ENCODE data around the gene ESYT2.

The ESYT2 gene

DNA sequence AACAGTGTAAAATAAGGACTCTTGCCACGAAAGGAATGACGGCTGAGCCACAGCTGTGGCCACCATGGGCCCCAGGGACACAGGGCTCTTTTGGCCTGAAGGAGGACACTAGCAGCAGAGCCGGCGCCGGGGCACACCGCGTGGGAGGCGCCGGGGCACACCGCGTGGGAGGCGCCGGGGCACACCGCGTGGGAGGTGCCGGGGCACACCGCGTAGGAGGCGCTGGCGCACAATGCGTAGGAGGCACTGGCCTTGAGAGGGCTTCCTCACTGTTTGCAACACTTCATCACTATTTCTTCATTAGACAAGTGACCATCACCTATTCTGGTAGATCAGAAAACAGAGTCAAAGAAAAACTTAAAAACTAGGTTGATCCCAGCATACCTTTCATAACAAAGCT, 23.4 kb downstream of the ESYT2 start:
- no peak for DNase-seq

DNA sequence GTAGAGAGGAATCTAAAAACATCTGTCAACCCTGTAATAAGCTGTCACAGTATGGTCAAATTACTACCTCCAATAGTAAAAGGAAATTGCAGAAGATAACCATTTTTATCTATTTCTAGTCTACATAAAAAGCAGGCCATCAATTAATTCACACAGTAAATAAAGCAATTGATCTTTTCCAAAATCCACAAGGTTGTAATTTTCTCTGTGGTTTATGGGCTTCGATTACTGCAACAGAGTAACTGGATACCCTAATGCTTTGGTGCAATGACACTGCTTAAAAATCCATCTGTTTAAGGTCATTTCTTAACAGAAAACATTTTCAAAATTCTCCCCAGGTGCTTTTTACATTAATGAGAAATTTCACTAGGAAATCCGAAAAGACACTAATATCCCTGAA, 23.9 kb downstream of the ESYT2 start:
- no peak for DNase-seq

DNA sequence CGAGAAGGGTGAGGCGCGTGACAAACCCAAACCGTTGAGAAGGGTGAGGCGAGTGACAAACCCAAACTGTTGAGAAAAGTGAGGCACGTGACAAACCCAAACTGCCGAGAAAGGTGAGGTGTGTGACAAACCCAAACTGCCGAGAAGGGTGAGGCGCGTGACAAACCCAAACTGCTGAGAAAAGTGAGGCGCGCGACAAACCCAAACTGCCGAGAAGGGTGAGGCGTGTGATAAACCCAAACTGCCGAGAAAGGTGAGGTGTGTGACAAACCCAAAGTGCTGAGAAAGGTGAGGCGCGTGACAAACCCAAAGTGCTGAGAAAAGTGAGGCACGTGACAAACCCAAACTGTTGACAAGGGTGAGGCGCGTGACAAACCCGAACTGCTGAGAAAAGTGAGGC, 25.0 kb downstream of the ESYT2 start:
- DNase-seq = no peak

DNA sequence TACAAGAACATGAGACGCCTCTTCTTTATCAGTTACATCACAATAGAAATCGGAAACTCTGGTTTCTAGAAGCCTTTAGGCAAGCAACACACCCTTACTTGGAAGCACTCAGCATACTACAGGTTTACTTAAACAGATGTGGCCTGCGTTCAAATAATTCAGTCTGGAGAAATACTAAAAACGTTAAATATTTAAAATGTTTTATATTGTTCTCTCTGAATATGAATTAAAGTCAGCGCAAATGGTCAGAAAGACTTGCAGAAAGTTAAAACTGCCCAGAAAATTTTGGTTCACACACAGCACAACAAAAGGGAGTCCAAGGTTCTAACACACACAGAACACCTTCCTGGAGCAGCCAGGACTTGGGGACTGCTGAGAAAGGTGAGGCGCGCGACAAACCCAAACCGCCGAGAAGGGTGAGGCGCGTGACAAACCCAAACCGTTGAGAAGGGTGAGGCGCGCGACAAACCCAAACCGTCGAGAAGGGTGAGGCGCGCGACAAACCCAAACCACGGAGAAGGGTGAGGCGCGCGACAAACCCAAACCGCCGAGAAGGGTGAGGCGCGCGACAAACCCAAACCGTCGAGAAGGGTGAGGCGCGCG, 25.8 kb downstream of the ESYT2 start:
- no peak for DNase-seq

DNA sequence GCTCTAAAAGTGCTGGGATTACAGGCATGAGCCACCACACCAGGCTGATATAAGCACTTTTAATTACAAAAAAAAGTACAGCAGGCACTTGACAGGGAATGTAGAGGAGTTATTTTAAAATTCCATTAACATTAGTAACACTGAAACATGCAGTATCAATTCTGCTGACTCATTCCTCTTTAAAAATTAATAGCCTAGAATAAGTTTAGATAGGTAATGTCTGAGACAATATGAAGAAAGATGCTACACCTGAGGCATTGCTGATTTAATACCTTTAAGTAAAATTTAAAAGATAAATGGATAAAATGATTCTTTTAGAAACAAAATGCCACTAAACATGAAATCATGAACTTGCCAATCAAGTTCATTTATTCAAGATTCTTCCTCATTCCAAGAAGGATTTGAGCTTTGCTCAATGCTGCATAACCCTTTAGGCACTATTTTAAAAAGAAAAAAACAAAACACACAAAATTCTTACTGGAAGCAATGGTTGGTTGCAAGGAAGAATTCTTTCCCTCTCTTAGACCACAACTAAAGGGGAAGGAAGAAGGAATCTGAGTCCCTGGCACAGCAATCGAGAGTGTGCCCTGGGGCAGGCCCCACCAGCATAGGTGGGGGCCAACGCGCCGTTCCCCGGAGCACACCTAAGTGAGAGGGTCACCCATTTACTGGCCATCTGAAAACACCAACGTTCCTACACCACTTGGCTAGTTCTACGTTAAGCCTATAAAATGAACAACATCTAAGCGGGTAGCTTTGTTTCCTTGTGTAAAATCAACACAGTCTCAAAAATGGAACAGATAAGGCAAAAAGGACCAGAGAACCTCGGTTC, 26.6 kb downstream of the ESYT2 start:
- DNase-seq = no peak

DNA sequence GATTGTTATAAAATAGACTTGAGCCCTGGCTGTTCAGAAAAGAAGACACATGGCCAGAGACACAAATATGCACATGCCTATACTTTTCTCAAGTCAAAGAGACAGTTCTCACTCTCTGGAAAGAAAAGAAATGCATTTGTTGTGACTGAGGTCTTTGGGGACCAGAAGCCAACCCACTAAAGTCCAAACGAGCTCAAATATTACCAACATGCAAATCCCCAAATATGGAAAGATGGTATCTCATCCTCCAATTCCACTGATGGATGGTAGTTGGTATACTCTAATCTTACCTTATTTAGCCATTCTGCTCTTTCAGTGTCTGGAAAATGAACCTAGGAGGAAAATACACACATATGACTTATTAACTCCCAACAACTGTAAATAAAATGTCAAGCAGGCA, 30.6 kb downstream of the ESYT2 start:
- DNase-seq = no peak

DNA sequence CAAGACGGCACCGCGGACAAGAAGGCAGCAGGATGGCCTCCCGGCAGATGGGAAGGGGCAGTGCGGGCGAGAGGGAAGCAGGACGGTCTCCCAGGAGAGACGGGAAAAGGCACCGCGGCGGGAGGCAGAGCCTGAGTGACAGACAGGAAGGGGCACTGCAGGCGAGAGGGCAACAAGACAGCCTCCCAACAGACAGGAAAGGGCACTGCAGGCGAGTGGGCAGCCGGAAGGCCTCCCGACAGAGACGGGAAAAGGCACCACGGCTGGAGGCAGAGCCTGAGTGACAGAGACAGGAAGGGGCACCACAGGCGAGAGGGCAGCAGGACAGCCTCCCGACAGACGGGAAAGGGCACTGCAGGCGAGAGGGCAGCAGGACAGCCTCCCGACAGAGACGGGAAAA, 32.6 kb downstream of the ESYT2 start:
- DNase-seq = no peak

DNA sequence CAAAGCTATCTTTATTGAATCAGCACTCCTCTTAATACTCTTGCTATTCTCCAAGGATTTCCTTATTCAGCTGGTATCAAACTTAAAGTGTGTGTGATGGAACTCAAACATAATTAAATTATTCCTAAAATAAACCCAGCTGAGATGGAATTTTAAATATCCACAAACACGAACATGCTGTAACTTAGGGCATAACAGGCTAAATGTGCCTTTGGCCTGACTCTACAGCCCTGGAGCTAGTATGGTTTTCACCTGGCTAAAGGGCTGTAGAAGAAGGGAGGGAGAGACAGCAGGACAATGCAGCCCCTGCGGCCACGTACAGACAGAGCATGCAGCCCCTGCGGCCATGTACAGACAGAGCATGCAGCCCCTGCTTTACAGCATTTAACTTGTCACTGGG, 34.0 kb downstream of the ESYT2 start:
- no peak for DNase-seq

DNA sequence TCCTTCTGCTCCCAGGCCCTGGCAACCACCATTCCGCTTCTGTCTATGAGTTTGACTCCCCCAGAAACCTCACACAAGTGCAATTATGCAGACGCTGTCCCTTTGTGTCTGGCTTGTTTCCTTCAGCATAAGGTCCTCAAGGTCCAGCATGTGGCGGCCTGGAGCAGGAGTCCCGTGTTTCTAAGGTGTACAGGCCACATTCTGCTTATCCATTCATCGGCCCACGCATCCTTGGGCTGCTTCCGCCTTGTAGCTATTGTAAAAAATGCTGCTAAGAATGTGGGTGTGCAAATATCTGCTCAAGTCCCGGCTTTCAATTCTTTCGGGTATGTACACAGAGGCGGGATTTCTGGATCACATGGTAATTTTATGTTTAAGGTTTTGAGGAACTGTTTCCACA, 38.2 kb downstream of the ESYT2 start:
- no peak for DNase-seq

DNA sequence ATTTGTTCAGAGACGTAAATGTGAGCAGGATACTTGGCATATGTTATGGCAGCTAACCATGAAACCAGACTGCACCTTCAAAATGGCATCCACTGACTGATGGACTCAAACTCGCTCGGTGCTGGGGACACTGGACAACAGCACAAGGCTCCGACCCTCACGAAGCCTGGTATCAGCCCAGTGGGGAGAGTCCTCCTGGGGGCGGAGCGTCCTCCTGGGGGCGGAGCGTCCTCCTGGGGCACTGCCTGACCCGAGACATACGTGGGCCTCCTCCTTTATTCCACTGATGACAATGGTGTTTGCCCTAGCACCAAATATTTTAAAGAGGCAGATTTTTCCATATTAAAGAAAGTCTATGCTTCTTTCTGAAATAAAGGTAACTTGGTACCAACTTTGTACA, 39.5 kb downstream of the ESYT2 start:
- no peak for DNase-seq

DNA sequence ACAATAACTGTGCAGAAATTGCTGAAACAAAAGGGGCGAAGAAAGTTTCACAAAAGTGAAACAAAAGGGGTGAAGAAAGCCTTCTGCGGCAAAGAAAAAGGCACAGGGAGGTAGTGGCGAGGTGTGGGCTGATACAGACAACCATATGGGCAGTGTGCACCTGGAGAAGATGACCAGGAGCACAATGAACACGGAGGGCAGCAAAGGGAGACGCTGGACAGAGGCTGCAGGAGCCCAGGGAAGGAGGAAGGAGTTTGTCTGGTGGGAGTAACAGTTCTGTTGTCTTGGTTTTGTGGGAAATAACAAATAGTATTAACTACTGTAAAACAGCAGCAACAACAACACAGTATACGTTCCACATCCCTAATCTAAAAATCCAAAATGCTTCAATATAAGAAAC, 42.4 kb downstream of the ESYT2 start:
- no peak for DNase-seq

DNA sequence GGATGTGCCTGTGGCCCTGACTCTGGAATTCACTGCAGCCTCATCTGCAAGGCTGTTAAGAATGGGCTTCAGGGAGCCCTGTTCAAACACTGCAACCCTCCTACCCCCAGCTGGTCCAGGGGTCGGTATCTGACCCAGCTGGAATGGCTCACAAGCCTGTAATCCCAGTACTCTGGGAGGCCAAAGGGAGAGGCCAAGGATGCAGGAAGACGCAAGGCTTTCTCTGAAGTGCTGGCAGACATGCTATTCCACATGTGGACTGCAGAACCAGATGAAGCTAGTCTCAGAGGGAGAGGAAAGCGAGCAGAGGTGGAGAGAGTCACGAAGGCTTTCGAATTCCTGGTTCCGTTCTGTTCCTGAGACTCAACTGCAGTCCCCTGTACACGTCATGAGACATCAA, 45.0 kb downstream of the ESYT2 start:
- DNase-seq = no peak

DNA sequence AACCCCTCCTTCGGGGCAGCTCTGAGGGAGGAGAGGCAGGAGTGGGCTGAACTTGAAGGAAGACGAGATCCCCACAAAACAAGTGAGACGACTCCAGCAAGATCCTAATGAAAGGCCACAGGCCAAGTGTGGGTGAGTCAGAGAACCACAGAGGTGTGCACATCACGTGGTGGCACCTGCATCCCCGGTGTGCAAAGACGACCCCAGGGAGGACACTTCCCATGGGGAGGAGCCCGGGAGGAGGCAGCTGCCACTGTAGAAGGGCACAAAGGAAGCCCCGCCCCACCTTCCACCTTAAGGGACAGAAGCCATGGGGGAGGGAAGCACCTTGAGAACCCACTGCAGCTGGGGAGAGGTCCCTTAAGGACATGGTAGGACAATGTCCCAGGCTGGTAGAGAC, 45.7 kb downstream of the ESYT2 start:
- DNase-seq = no peak

DNA sequence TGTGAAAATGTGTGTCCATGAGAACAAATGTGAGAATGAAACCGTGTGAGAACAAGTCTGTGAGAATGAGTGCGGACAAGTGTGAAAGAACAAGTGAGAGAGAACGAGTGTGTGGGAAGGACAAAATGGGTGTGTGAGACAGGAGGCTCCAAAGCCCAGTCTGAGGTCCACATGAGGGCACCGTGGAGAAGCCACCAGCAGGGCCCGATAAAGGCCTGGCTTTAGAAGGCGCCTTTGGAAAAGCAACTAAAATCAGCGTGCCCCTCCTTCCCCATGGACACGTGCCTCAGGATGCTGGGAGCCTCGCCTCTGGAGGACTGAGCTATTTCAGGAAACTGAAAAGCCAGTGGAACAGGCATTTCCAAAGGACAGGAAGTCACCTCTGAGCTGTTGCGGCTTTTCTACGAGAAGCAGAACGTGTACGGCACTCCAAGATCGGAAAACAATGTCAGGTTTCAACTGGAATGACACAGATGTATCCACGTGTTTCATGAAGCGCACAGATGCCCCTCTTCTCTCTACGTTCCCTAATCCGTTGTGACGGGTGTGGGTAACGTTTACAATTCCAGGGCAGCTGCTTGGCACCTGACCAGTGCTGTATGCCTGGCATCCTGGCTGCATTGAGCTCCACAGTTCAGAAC, 46.4 kb downstream of the ESYT2 start:
- DNase-seq = no peak

DNA sequence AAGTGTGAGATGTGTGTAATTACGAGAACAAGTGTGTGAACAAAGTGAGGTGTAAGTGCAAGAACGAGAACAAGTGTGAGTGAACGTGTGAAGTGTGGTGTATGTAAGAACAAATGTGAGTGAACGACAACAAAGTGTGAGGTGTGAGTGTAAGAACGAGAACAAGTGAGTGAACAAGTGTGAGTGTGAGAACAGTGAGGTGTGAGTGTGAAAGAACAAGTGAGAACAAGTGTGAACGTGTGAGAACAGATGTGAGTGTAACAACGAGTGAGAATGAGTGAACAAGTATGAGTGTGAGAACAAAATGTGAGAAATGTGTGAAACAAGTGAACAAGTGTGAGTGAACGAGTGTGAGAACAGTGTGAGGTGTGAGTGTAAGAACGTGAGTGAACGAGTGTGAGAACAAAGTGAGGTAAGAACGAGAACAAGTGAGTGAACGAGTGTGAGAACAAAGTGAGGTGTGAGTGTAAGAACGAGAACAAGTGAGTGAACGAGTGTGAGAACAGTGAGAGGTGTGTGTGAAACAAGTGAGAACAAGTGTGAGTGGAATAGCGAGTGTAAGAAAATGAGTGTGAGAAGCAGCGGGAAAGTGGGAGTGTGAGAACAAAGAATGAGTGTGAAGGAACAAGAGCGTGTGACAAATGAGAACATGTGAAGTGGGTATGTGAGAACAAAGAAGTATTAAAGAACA, 47.2 kb downstream of the ESYT2 start:
- DNase-seq = no peak

DNA sequence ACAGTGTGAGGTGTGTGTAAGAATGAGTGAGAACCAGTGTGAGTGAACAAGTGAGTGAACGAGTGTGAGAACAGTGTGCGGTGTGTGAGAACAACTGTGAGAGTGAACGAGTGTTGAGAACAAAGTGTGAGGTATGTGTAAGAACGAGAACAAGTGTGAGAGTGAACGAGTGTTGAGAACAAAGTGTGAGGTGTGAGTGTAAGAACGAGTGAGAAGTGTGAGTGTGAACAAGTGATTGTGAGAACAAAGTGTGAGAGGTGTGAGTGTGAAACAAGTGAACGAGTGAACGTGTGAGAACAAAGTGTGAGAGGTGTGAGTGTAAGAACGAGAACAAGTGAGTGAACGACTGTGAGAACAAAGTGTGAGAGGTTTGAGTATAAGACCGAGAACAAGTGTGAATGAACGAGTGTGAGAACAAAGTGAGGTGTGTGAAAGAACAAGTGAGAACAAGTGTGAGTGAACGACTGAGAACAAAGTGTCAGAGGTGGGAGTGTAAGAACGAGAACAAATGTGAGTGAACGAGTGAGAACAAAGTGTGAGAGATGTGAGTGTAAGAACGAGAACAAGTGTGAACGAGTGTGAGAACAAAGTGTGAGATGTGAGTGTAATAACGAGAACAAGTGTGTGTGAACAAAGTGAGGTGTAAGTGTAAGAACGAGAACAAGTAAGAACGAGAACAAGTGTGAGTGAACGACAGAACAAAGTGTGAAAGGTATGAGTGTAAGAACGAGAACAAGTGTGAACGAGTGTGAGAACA, 47.9 kb downstream of the ESYT2 start:
- no peak for DNase-seq

DNA sequence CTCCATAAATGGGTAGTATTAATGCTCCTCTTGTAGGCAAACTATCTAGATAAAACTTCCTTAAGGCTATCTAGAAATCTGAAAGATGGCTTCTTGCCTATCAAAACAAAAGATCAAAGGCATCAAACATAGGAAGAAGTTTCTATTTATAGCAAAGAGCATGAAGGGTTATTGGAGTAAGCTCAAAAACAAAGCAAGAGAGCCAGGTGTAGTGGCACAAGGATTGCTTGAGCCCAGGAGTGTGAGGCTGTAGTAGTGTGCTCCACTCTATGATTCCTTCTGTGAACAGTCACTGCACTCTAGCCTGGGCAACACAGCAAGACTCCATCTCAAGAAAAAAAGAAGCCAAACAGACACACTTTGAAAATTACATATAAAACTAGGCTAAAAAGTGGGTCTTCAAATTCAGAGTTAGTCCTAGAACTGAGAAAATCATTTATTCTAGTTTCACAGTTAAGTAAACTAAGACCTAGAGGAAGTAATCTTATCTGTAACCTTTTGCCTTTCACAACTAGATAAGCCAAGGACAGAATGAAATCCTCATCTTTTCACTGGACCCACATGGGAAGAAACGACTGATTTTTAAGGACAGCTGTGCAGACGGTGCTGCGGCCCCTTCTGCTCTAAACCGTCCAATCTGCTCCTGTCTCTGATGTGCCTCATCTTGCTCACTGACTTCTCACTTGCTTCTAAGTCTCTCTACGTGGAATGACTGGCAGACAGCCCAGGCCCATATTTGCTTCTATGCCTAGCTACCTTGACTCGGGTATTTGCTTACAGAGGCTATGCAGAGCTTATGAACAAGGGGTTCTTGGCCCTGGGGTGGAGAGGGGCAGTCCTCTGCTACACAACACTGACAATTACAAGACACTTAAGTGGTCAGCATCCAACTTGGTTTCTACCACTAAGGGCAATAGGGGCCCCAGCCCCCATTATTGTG, 50.0 kb downstream of the ESYT2 start:
- no peak for DNase-seq

DNA sequence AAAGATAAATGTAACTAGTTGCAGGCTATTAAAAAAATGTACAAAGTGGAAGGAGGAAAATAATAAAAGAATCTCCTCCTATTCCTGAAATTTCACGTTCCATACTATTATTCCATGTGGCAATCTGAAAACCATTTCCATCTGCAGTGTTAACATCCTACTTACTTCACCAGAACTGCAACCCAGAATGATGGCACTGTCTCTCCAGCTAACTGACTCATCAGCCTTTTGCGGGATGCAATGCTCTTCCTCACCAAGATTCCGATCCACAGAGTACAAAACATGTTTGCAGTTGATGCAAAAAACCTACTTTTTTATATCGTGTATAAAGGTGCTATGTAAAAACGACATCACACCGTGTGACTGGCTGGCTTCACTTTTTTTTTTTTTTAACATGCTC, 50.8 kb downstream of the ESYT2 start:
- DNase-seq = no peak

DNA sequence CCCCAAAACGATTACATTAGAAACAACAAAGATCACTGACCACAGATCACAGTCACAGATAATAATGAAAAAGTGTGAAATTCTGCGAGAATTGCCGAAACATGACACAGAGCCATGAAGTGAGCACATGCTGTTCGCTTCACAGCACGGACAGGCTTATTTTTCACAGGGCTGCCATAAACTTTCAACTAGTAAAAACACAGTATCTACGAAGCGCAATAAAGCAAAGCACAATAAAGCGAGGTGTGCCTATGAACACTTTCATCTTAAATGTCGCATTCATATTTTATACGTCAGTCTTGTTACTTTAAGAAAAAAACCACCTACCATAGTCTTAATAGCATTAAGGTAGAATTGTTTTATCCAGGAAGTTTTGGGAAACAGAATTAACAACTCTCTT, 51.5 kb downstream of the ESYT2 start:
- no peak for DNase-seq

DNA sequence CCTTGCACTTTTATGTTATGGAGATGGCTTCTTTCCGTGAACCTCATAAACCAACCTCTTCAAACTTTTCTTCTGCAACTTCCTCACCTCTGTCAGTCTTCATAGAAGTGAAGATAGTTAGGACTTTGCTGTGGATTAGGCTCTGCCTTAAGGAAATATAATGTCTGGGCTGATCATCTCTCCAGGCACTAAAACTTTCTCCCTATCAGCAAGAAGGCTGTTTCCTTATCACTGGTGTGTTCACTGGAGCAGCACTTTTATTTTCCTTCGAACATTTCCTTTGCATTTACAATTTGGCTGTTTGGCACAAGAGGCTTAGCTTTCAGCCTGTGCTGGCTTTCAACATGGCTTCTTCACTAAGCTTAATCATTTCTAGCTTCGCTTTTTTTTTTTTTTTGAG, 52.8 kb downstream of the ESYT2 start:
- no peak for DNase-seq

All from nucleus accumbens (tissue), 56 donors.